Ovary (tissue), 9 donors: Measurements from ENCODE around the gene LRRTM4. TPM values are rescaled to one million over a fixed set of nuclear protein-coding genes. Genes with fewer than 3 reads are reported as not detected.
"Not testable (repeated sequence)": the region's sequence is repeated elsewhere in the genome, so short reads cannot be mapped to it uniquely, and the experiment has no call there.

Experiments used
- DNase-seq, 5 donors: peaks; one replicate each; pipeline ENCODE4 v3.0.0-alpha.2; 2019 to 2020
- H3K27ac ChIP-seq, 2 donors: fragments of 200-600 bp; one replicate each; pipeline versions ENCODE4 v1.5.1 to v1.8.0; 2019 to 2022
- H3K27me3 ChIP-seq: fragments of 200-600 bp; one replicate; pipeline ENCODE4 v1.8.0; 2022
- H3K36me3 ChIP-seq: fragments of 200-600 bp; sonication (generic); one replicate; pipeline ENCODE4 v1.5.1; 2019
- H3K4me1 ChIP-seq: one replicate; pipeline ENCODE4 v1.8.1; 2013; ENCODE audit warnings: mild to moderate bottlenecking, moderate library complexity; ENCODE audit not compliant: insufficient read depth
- H3K4me3 ChIP-seq: fragments of 200-600 bp; sonication (generic); one replicate; pipeline ENCODE4 v1.5.1; 2017
- H3K9me3 ChIP-seq, 2 donors: fragments of 200-600 bp in 1 of 2; sonication (generic) in 1 of 2; one replicate each; pipeline versions ENCODE4 v1.5.1 to v1.8.1; 2013 to 2019; ENCODE audit warnings: mild to moderate bottlenecking in 1 of 2, moderate library complexity in 1 of 2
- CTCF ChIP-seq, 3 donors: fragments of 450-650 bp in 2 of 3; fragments of 200-600 bp in 1 of 3; IDR thresholded peaks; one replicate each; pipeline versions ENCODE4 v1.5.1 to v1.8.0; 2016 to 2022; ENCODE audit warnings: antibody characterized with exemption in 3 of 3, mild to moderate bottlenecking in 1 of 3
- EP300 ChIP-seq: sonication (generic); formaldehyde crosslinking; IDR thresholded peaks from one replicate; pipeline ENCODE4 v1.6.1; 2017; ENCODE audit warnings: antibody characterized with exemption
- POLR2A ChIP-seq: fragments of 450-650 bp; IDR thresholded peaks from one replicate; pipeline ENCODE4 v1.6.1; 2017; ENCODE audit warnings: antibody characterized with exemption, mild to moderate bottlenecking, moderate library complexity
- WGBS, 3 donors: extraction: QIAGEN DNeasy Blood & Tissue Kit in 1 of 3; methylation state at CpG; one replicate each; pipeline versions ENCODE4 v1.1.5 to v1.1.7; 2013 to 2017; 5-methylcytosine and 5-hydroxymethylcytosine counted together
- intact Hi-C, 4 donors: fragments of 100-400 bp; cut with DNase I; formaldehyde crosslinking; loops; one replicate each; pipeline versions ENCODE4 v1.11.0 to v1.15.1; 2022 to 2023
- polyA plus RNA-seq, 2 donors: library from polyadenylated mRNA; stranded (reverse); fragments of 200-250 nt in 1 of 2; fragments of 350-450 nt in 1 of 2; fragmentation: Illumina TruSeq in 1 of 2; extraction: RNeasy Lipid Tissue Mini Kit (QIAGEN cat#74804) in 1 of 2; gene quantifications; one replicate each; pipeline ENCODE4 v1.2.3, GENCODE V29; 2013 to 2014
- total RNA-seq, 7 donors: library from RNA; depleted of rRNA in 2 of 7; stranded (reverse); fragments of >200 nt in 2 of 7; fragmentation: NEBNext Ultra II Directional in 3 of 7; extraction: Animal tissue kit (Norgen Biotek cat#: 25700) in 3 of 7; gene quantifications; one replicate each; pipeline versions ENCODE4 v1.1.0 to v1.2.4, GENCODE V29; 2016 to 2023
- donor health status: DM: no; HTN: no; CAD: no; lungs with moderate emphysema.
- donor health status: DM: no; HTN: no; CAD: no.
- donor health status: Bipolar disorder and iron deficiency.
- donor health status: DM: yes; HTN: yes; CAD: no.
- donor health status: DM: no; HTN: no; CAD: no.
- donor health status: DM: yes; HTN: yes; CAD: no.

Gene LRRTM4
- total and polyA plus RNA-seq, 9 donors = 0.01 to 2.2 (median 0.71) TPM; not detected in 2

GRCh38 chr2:77104554-77104953 lies 417.6 kb downstream of the LRRTM4 start:
- H3K9me3 ChIP-seq = no peaks in the 10 kb centered on the region
- intact Hi-C loops = no loop called here
- DNase-seq = no peak
- H3K36me3 ChIP-seq = no peaks in the 10 kb centered on the region
- no peak overlapping the region for H3K4me3 ChIP-seq
- 82 to 86% (median 85%) methylated on average over 6 of the region's 6 CpGs for WGBS, 3 donors
- no peaks in the 10 kb centered on the region for H3K4me1 ChIP-seq
- no peak for TF ChIP-seq POLR2A
- no peak for TF ChIP-seq CTCF (IDR thresholded peaks at IDR 0.05)
- TF ChIP-seq EP300 = no peak
- no peaks in the 10 kb centered on the region for H3K27me3 ChIP-seq
- no peak overlapping the region for H3K27ac ChIP-seq

- intact Hi-C loops = no loop called here
- Histone ChIP-seq H3K4me1 (no peaks in the 10 kb centered on the region), H3K36me3 (no peaks in the 10 kb centered on the region), H3K27me3 (no peaks in the 10 kb centered on the region), H3K9me3 (no peaks in the 10 kb centered on the region), H3K4me3 (no peak overlapping the region), H3K27ac (no peak overlapping the region)
- no peak for TF ChIP-seq CTCF (IDR thresholded peaks at IDR 0.05)
- no peak for TF ChIP-seq POLR2A
- TF ChIP-seq EP300 = no peak
- no peak for DNase-seq
- WGBS, 3 donors = 81 to 84% (median 84%) methylated on average over 2 of the region's 2 CpGs
These were observed 419.2 kb downstream of the LRRTM4 start for GRCh38 chr2:77102927-77103326.

GRCh38 chr2:77101796-77102452 lies 420.3 kb downstream of the LRRTM4 start:
- H3K4me1 ChIP-seq = no peaks in the 10 kb centered on the region
- H3K36me3 ChIP-seq = no peaks in the 10 kb centered on the region
- no peak overlapping the region for H3K4me3 ChIP-seq
- no peak for DNase-seq
- TF ChIP-seq POLR2A (no peak), CTCF (IDR thresholded peaks at IDR 0.05) (no peak), EP300 (no peak)
- intact Hi-C loops = no loop called here
- no peaks in the 10 kb centered on the region for H3K9me3 ChIP-seq
- H3K27me3 ChIP-seq = no peaks in the 10 kb centered on the region
- H3K27ac ChIP-seq = no peak overlapping the region
- WGBS, 3 donors = 75 to 86% (median 85%) methylated on average over 8 of the region's 8 CpGs

GRCh38 chr2:77099961-77100360 lies 422.2 kb downstream of the LRRTM4 start:
- no peaks in the 10 kb centered on the region for H3K9me3 ChIP-seq
- no peak for DNase-seq
- H3K27me3 ChIP-seq = no peaks in the 10 kb centered on the region
- intact Hi-C loops = no loop called here
- H3K4me1 ChIP-seq = no peaks in the 10 kb centered on the region
- no peak for TF ChIP-seq POLR2A
- TF ChIP-seq EP300 = no peak
- no peak for TF ChIP-seq CTCF (IDR thresholded peaks at IDR 0.05)
- no peak overlapping the region for H3K4me3 ChIP-seq
- H3K36me3 ChIP-seq = no peaks in the 10 kb centered on the region
- 88 to 90% (median 89%) methylated on average over 2 of the region's 2 CpGs for WGBS, 3 donors
- no peak overlapping the region for H3K27ac ChIP-seq

GRCh38 chr2:77095525-77095924 lies 426.7 kb downstream of the LRRTM4 start:
- H3K9me3 ChIP-seq, H3K27ac ChIP-seq, DNase-seq, H3K27me3 ChIP-seq, H3K4me3 ChIP-seq, H3K36me3 ChIP-seq, intact Hi-C loops, H3K4me1 ChIP-seq: not testable (repeated sequence)
- 73 to 80% (median 80%) methylated on average over 8 of the region's 8 CpGs for WGBS, 3 donors
